K562 (cell line): ENCODE measurements around the gene EN1. TPM values are rescaled to one million over a fixed set of nuclear protein-coding genes. Genes with fewer than 3 reads are reported as not detected.

Experiments
- GTF2F1 ChIP-seq: IDR thresholded peaks from 2 replicates; pipeline ENCODE4 v1.6.1; 2011; ENCODE audit warnings: low read depth, low read length, improper control_type of control experiment
- KDM5B ChIP-seq: fragments of 200-600 bp; sonication (generic); IDR thresholded peaks from 2 replicates; pipeline ENCODE4 v1.6.1; 2012; ENCODE audit warnings: low read depth, mild to moderate bottlenecking, moderate library complexity, low read length, control low read depth, inconsistent platforms; ENCODE audit not compliant: insufficient replicate concordance
- KHSRP ChIP-seq: fragments of 450-650 bp; IDR thresholded peaks from 2 replicates; pipeline ENCODE4 v1.6.1; 2017
- PCBP1 ChIP-seq: fragments of 200-400 bp; formaldehyde crosslinking; IDR thresholded peaks from 2 replicates; pipeline ENCODE4 v1.6.1; 2018; ENCODE audit warnings: mild to moderate bottlenecking, low read depth, low read length; ENCODE audit not compliant: poor library complexity, severe bottlenecking
- ZC3H8 ChIP-seq: fragments of 450-650 bp; IDR thresholded peaks from 2 replicates; pipeline ENCODE4 v1.6.1; 2017
- ZFX ChIP-seq: sonication (generic); formaldehyde crosslinking; IDR thresholded peaks from 2 replicates; pipeline ENCODE4 v1.8.0; 2022; ENCODE audit warnings: mild to moderate bottlenecking, missing genetic modification reagents, moderate library complexity
- ZNF347 ChIP-seq: fragments of 450-650 bp; formaldehyde crosslinking; IDR thresholded peaks from 2 replicates; pipeline ENCODE4 v1.4.0; 2020; ENCODE audit warnings: low read depth, mild to moderate bottlenecking, moderate library complexity
- polyA plus RNA-seq, 8 experiments: library from polyadenylated mRNA; depleted of rRNA in 4 of 8; stranded (reverse) in 5 of 8; unstranded in 3 of 8; fragments of >200 nt; fragmentation: Nextera tagmentation in 2 of 8; fragmentation: Illumina TruSeq in 1 of 8; extraction: Ambion mirVana in 2 of 8; extraction: Trizol in 1 of 8; gene quantifications; 2 replicates each; pipeline versions ENCODE4 v1.2.1 to v1.2.3, GENCODE V29; 2011 to 2014; ENCODE audit warnings: inconsistent platforms in 1 of 8, missing spikeins in 1 of 8
- total RNA-seq, 7 experiments: library from RNA; depleted of rRNA in 6 of 7; stranded (reverse); fragments of >200 nt in 6 of 7; fragmentation: Illumina TruSeq in 2 of 7; extraction: Trizol in 2 of 7; gene quantifications; 2 replicates each; pipeline versions ENCODE4 v1.2.1 to v1.2.3, GENCODE V29; 2011 to 2021; ENCODE audit warnings: low replicate concordance in 1 of 7
- TF ChIP-seq, protein P1 (sequence below): sonication (generic); formaldehyde crosslinking; IDR thresholded peaks from 2 replicates; pipeline ENCODE4 v1.8.0; 2022; ENCODE audit warnings: missing genetic modification reagents, mild to moderate bottlenecking, moderate library complexity, borderline replicate concordance
- TF ChIP-seq, protein P2 (sequence below): fragments of 250-450 bp; sonication (Bioruptor Pico); IDR thresholded peaks from 2 replicates; pipeline ENCODE4 v1.5.0; 2021
- TF ChIP-seq, protein P3 (sequence below): sonication (generic); formaldehyde crosslinking; IDR thresholded peaks from 2 replicates; pipeline ENCODE4 v1.8.0; 2022; ENCODE audit warnings: mild to moderate bottlenecking, missing genetic modification reagents
- TF ChIP-seq, protein P4 (sequence below), 3 experiments: fragments of 200-800 bp in 1 of 3; fragments of 250-450 bp in 1 of 3; fragments of 450-650 bp in 1 of 3; sonication (Bioruptor Pico) in 1 of 3; sonication (Bioruptor generic) in 1 of 3; formaldehyde crosslinking in 1 of 3; IDR thresholded peaks; 2 replicates each; pipeline versions ENCODE4 v1.6.1 to v1.8.0; 2016 to 2022; ENCODE audit warnings: mild to moderate bottlenecking in 2 of 3, missing genetic modification characterization in 2 of 3, missing compliant biosample characterization in 1 of 3, moderate library complexity in 1 of 3
- TF ChIP-seq, protein P5 (sequence below): fragments of 250-450 bp; sonication (Bioruptor Pico); IDR thresholded peaks from 2 replicates; pipeline ENCODE4 v1.4.0; 2020

The EN1 gene
- total and polyA plus RNA-seq, 9 of the 15 experiments (the other 6 are each of a cell fraction or from before 2014, with no cell fraction given) = 0.06 to 2.0 (median 0.51) TPM

DNA sequence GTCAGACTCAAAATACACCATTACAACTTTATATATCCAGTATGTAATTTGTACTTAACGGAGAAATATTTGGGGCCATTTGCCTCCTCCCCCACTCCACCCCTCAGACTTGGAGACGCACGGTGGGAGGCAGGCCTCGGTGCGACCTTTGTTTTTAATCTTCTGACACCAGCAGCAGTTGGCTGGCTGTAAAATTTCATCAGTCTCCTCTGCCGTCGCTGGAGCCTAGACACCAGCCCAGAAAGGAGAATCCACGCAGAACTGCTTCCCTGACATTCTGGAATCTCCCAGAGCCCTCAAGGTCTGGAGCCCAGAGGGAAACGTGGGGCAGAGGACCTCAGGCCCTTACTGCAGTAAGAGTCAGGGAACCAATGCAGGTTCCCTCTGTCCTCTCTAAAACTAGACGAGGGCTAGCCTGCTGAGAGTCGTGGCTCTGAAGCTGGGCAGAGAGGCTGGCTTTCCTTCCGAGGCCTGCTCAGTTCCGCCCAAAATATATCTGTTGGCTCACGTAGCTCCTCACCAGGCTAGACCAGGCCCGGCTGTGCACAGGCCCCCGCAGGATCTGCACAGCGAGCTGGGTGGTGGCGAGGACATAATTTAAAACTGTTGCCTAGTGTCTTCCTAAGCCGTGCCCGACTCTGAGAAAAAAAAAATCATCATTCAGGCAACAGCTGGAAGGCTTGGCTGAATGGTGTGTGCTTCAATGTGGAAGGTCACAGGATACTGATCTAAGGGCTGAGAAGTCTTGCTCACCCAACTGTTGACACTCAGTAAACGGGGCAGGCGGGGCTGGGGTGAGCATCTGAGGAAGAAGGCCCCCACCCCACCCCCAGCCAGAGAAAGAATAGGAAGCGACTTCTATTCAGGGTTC is 40.4 kb downstream of the EN1 start (continued):
- TF ChIP-seq, protein P1, sequence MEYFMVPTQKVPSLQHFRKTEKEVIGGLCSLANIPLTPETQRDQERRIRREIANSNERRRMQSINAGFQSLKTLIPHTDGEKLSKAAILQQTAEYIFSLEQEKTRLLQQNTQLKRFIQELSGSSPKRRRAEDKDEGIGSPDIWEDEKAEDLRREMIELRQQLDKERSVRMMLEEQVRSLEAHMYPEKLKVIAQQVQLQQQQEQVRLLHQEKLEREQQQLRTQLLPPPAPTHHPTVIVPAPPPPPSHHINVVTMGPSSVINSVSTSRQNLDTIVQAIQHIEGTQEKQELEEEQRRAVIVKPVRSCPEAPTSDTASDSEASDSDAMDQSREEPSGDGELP (CRISPR knock-in tag) = peak; percentile 33; the same call in 1 of the 2 replicates
- TF ChIP-seq, protein P2, sequence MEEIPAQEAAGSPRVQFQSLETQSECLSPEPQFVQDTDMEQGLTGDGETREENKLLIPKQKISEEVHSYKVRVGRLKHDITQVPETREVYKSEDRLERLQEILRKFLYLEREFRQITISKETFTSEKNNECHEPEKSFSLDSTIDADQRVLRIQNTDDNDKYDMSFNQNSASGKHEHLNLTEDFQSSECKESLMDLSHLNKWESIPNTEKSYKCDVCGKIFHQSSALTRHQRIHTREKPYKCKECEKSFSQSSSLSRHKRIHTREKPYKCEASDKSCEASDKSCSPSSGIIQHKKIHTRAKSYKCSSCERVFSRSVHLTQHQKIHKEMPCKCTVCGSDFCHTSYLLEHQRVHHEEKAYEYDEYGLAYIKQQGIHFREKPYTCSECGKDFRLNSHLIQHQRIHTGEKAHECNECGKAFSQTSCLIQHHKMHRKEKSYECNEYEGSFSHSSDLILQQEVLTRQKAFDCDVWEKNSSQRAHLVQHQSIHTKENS (CRISPR knock-in tag) = no peak
- TF ChIP-seq ZFX (CRISPR knock-in tag) (peak; percentile 73), KHSRP (no peak), GTF2F1 (no peak), PCBP1 (no peak), ZNF347 (CRISPR knock-in tag) (no peak), KDM5B (no peak), ZC3H8 (no peak)
- TF ChIP-seq, protein P3, sequence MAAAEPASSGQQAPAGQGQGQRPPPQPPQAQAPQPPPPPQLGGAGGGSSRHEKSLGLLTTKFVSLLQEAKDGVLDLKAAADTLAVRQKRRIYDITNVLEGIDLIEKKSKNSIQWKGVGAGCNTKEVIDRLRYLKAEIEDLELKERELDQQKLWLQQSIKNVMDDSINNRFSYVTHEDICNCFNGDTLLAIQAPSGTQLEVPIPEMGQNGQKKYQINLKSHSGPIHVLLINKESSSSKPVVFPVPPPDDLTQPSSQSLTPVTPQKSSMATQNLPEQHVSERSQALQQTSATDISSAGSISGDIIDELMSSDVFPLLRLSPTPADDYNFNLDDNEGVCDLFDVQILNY = no peak
- TF ChIP-seq, protein P4, sequence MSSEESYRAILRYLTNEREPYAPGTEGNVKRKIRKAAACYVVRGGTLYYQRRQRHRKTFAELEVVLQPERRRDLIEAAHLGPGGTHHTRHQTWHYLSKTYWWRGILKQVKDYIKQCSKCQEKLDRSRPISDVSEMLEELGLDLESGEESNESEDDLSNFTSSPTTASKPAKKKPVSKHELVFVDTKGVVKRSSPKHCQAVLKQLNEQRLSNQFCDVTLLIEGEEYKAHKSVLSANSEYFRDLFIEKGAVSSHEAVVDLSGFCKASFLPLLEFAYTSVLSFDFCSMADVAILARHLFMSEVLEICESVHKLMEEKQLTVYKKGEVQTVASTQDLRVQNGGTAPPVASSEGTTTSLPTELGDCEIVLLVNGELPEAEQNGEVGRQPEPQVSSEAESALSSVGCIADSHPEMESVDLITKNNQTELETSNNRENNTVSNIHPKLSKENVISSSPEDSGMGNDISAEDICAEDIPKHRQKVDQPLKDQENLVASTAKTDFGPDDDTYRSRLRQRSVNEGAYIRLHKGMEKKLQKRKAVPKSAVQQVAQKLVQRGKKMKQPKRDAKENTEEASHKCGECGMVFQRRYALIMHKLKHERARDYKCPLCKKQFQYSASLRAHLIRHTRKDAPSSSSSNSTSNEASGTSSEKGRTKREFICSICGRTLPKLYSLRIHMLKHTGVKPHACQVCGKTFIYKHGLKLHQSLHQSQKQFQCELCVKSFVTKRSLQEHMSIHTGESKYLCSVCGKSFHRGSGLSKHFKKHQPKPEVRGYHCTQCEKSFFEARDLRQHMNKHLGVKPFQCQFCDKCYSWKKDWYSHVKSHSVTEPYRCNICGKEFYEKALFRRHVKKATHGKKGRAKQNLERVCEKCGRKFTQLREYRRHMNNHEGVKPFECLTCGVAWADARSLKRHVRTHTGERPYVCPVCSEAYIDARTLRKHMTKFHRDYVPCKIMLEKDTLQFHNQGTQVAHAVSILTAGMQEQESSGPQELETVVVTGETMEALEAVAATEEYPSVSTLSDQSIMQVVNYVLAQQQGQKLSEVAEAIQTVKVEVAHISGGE (CRISPR knock-in tag; IDR thresholded peaks at IDR 0.05) = no peak
- TF ChIP-seq, protein P5, sequence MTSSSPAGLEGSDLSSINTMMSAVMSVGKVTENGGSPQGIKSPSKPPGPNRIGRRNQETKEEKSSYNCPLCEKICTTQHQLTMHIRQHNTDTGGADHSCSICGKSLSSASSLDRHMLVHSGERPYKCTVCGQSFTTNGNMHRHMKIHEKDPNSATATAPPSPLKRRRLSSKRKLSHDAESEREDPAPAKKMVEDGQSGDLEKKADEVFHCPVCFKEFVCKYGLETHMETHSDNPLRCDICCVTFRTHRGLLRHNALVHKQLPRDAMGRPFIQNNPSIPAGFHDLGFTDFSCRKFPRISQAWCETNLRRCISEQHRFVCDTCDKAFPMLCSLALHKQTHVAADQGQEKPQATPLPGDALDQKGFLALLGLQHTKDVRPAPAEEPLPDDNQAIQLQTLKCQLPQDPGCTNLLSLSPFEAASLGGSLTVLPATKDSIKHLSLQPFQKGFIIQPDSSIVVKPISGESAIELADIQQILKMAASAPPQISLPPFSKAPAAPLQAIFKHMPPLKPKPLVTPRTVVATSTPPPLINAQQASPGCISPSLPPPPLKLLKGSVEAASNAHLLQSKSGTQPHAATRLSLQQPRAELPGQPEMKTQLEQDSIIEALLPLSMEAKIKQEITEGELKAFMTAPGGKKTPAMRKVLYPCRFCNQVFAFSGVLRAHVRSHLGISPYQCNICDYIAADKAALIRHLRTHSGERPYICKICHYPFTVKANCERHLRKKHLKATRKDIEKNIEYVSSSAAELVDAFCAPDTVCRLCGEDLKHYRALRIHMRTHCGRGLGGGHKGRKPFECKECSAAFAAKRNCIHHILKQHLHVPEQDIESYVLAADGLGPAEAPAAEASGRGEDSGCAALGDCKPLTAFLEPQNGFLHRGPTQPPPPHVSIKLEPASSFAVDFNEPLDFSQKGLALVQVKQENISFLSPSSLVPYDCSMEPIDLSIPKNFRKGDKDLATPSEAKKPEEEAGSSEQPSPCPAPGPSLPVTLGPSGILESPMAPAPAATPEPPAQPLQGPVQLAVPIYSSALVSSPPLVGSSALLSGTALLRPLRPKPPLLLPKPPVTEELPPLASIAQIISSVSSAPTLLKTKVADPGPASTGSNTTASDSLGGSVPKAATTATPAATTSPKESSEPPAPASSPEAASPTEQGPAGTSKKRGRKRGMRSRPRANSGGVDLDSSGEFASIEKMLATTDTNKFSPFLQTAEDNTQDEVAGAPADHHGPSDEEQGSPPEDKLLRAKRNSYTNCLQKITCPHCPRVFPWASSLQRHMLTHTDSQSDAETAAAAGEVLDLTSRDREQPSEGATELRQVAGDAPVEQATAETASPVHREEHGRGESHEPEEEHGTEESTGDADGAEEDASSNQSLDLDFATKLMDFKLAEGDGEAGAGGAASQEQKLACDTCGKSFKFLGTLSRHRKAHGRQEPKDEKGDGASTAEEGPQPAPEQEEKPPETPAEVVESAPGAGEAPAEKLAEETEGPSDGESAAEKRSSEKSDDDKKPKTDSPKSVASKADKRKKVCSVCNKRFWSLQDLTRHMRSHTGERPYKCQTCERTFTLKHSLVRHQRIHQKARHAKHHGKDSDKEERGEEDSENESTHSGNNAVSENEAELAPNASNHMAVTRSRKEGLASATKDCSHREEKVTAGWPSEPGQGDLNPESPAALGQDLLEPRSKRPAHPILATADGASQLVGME (CRISPR knock-in tag) = no peak
